SW480 (cell line): ENCODE data around the gene LRRC8C.

Experiments
- DNase-seq: peaks from one replicate; pipeline ENCODE4 v3.0.0-alpha.2; 2016; ENCODE audit warnings: low spot score

LRRC8C gene

GRCh38 chr1:89767618-89768017 is 134.7 kb downstream of the LRRC8C start:
- DNase-seq: no peak
